Hematopoietic multipotent progenitor cell treated with erythropoietin and hydrocortisone succinate and interleukin-3 and kit ligand, for 15 days (in vitro differentiated cells): ENCODE data around the gene SERPINA10.
"Not testable (repeated sequence)": the region's sequence is repeated elsewhere in the genome, so short reads cannot be mapped to it uniquely, and the experiment has no call there.

Experiments
- DNase-seq: peaks from one replicate; pipeline ENCODE4 v3.0.0-alpha.2; 2015; ENCODE audit warnings: low spot score

Gene SERPINA10

GRCh38 chr14:94284221-94284620 lies 8.8 kb downstream of the SERPINA10 start:
- no peak for DNase-seq

GRCh38 chr14:94282991-94283723 lies 9.9 kb downstream of the SERPINA10 start:
- no peak for DNase-seq

GRCh38 chr14:94278731-94279130 lies 14.3 kb downstream of the SERPINA10 start:
- DNase-seq: no peak

GRCh38 chr14:94276898-94277561 lies 16.0 kb downstream of the SERPINA10 start:
- DNase-seq: not testable (repeated sequence)

- no peak for DNase-seq
Observed at GRCh38 chr14:94269156-94269555, 23.9 kb downstream of the SERPINA10 start.

GRCh38 chr14:94268582-94268981 lies 24.5 kb downstream of the SERPINA10 start:
- DNase-seq: not testable (repeated sequence)

GRCh38 chr14:94267352-94267751 lies 25.7 kb downstream of the SERPINA10 start:
- DNase-seq: no peak

- DNase-seq: not testable (repeated sequence)
Observed at GRCh38 chr14:94264195-94264594, 28.9 kb downstream of the SERPINA10 start.

GRCh38 chr14:94244182-94244581 lies 48.9 kb downstream of the SERPINA10 start:
- no peak for DNase-seq

GRCh38 chr14:94239406-94239805 lies 53.7 kb downstream of the SERPINA10 start:
- DNase-seq: no peak

- no peak for DNase-seq
Observed at GRCh38 chr14:94237983-94238382, 55.1 kb downstream of the SERPINA10 start.

GRCh38 chr14:94237046-94237445 lies 56.0 kb downstream of the SERPINA10 start:
- no peak for DNase-seq
